H1 (cell line): ENCODE measurements around the gene CUX1. TPM values are rescaled to one million over a fixed set of nuclear protein-coding genes. Genes with fewer than 3 reads are reported as not detected.

Source experiments
- CTCF ChIA-PET: fragments of 300-600 bp; sonication (Branson Sonifier 250); formaldehyde crosslinking; loops from one replicate; lab custom pipeline; 2021; ENCODE audit not compliant: partially characterized antibody; lab: Charles Lee
- POLR2A ChIA-PET: fragments of 300-600 bp; sonication (Branson Sonifier 250); formaldehyde crosslinking; loops from one replicate; lab custom pipeline; 2021; ENCODE audit warnings: inconsistent platforms; ENCODE audit not compliant: partially characterized antibody; lab: Charles Lee
- DNase-seq, 2 experiments: peaks; one replicate each; pipeline versions ENCODE4 v3.0.0 to v3.0.0-alpha.2; 2010 to 2022; ENCODE audit warnings: low spot score in 2 of 2, low read depth in 1 of 2, mixed read lengths in 1 of 2
- FAIRE-seq: peaks from 2 replicates; lab custom pipeline; 2011; peaks lifted over from hg19 to GRCh38; lab: Jason Lieb, UNC
- H2AFZ ChIP-seq: 2 replicates; pipeline ENCODE4 v1.8.1; 2012; ENCODE audit warnings: low read length, inconsistent platforms
- H2AK5ac ChIP-seq: 2 replicates; pipeline ENCODE4 v1.6.1; 2013; ENCODE audit warnings: low read depth, low read length
- H2BK120ac ChIP-seq: replicated peaks from 2 replicates; pipeline ENCODE3; 2013; ENCODE audit warnings: low read depth, low read length, inconsistent platforms
- H2BK12ac ChIP-seq: 2 replicates; pipeline ENCODE4 v1.6.1; 2013; ENCODE audit warnings: low read depth, low read length
- H2BK15ac ChIP-seq: 2 replicates; pipeline ENCODE4 v1.6.1; 2013; ENCODE audit warnings: low read length
- H2BK20ac ChIP-seq: 2 replicates; pipeline ENCODE4 v1.6.1; 2013; ENCODE audit warnings: low read length
- H2BK5ac ChIP-seq: 2 replicates; pipeline ENCODE4 v1.6.1; 2013; ENCODE audit warnings: low read depth, low read length
- H3K14ac ChIP-seq: 2 replicates; pipeline ENCODE4 v1.6.1; 2013; ENCODE audit warnings: inconsistent platforms; ENCODE audit not compliant: insufficient read length
- H3K18ac ChIP-seq: 2 replicates; pipeline ENCODE4 v1.6.1; 2013; ENCODE audit warnings: low read length; ENCODE audit errors: extremely low read depth
- H3K23ac ChIP-seq: 2 replicates; pipeline ENCODE4 v1.6.1; 2013; ENCODE audit warnings: inconsistent platforms; ENCODE audit not compliant: insufficient read length
- H3K23me2 ChIP-seq: 2 replicates; pipeline ENCODE4 v1.6.1; 2013; ENCODE audit warnings: low read depth, low read length
- H3K27ac ChIP-seq: 2 replicates; pipeline ENCODE4 v1.6.1; 2011; ENCODE audit warnings: low read depth, low read length, inconsistent platforms
- H3K27me3 ChIP-seq, 4 experiments: replicated peaks in 1 of 4; 1 replicate in 1 of 4; 2 replicates in 3 of 4; pipeline versions ENCODE4 v1.6.1 to v1.8.1; 2011 to 2013; ENCODE audit warnings: low read length in 3 of 4, mild to moderate bottlenecking in 3 of 4, inconsistent platforms in 2 of 4, mixed read lengths in 2 of 4, moderate library complexity in 1 of 4; ENCODE audit not compliant: control insufficient read depth in 3 of 4, insufficient read depth in 3 of 4; ENCODE audit errors: extremely low read depth in 1 of 4
- H3K36me3 ChIP-seq, 4 experiments: 2 replicates each; pipeline versions ENCODE4 v1.6.1 to v1.8.1; 2011 to 2013; ENCODE audit warnings: mild to moderate bottlenecking in 4 of 4, low read length in 3 of 4, moderate library complexity in 2 of 4, control low read depth in 1 of 4, inconsistent platforms in 1 of 4; ENCODE audit not compliant: insufficient read depth in 4 of 4, control insufficient read depth in 2 of 4
- H3K4ac ChIP-seq: replicated peaks from 2 replicates; pipeline ENCODE3; 2013; ENCODE audit warnings: low read length, low read depth, mixed read lengths, inconsistent platforms; ENCODE audit not compliant: insufficient read length
- H3K4me1 ChIP-seq, 4 experiments: replicated peaks in 1 of 4; 1 replicate in 1 of 4; 2 replicates in 3 of 4; pipeline versions ENCODE4 v1.6.1 to v1.8.1; 2011 to 2013; ENCODE audit warnings: low read length in 3 of 4, inconsistent platforms in 2 of 4, mixed read lengths in 1 of 4; ENCODE audit not compliant: insufficient read depth in 4 of 4, control insufficient read depth in 3 of 4
- H3K4me2 ChIP-seq, 2 experiments: 2 replicates each; pipeline versions ENCODE4 v1.6.1 to v1.8.1; 2011 to 2013; ENCODE audit warnings: low read depth in 2 of 2, low read length in 2 of 2, control low read depth in 1 of 2, inconsistent platforms in 1 of 2, mild to moderate bottlenecking in 1 of 2; ENCODE audit not compliant: insufficient read depth in 1 of 2
- H3K4me3 ChIP-seq, 4 experiments: fragments of 200-600, 300-600 bp in 1 of 4; sonication (generic), shearing (Covaris generic), sonication (Bioruptor Twin) in 1 of 4; 2 replicates each; pipeline versions ENCODE4 v1.5.1 to v1.8.1; 2011 to 2016; ENCODE audit warnings: low read length in 4 of 4, low read depth in 3 of 4, control low read depth in 2 of 4, inconsistent platforms in 2 of 4, mild to moderate bottlenecking in 2 of 4, mixed read lengths in 1 of 4, moderate library complexity in 1 of 4; ENCODE audit not compliant: insufficient read depth in 2 of 4; ENCODE audit errors: extremely low read depth in 1 of 4
- H3K56ac ChIP-seq: replicated peaks from 2 replicates; pipeline ENCODE3; 2013; ENCODE audit warnings: low read depth, mild to moderate bottlenecking, mixed read lengths, low read length, inconsistent platforms; ENCODE audit not compliant: insufficient read length
- H3K79me1 ChIP-seq: 2 replicates; pipeline ENCODE4 v1.6.1; 2013; ENCODE audit warnings: low read depth, low read length, control low read depth
- H3K79me2 ChIP-seq, 2 experiments: 2 replicates each; pipeline versions ENCODE4 v1.6.1 to v1.8.1; 2012 to 2013; ENCODE audit warnings: low read length in 2 of 2, mild to moderate bottlenecking in 2 of 2, inconsistent platforms in 1 of 2; ENCODE audit not compliant: insufficient read depth in 2 of 2, control insufficient read depth in 1 of 2
- H3K9ac ChIP-seq, 4 experiments: replicated peaks in 1 of 4; 1 replicate in 1 of 4; 2 replicates in 3 of 4; pipeline versions ENCODE4 v1.6.1 to v1.8.1; 2011 to 2013; ENCODE audit warnings: low read depth in 3 of 4, low read length in 3 of 4, control low read depth in 2 of 4, mild to moderate bottlenecking in 2 of 4, moderate library complexity in 2 of 4, inconsistent platforms in 1 of 4; ENCODE audit errors: extremely low read depth in 1 of 4
- H3K9me3 ChIP-seq, 2 experiments: 2 replicates each; pipeline versions ENCODE4 v1.6.1 to v1.8.1; 2012 to 2013; ENCODE audit warnings: mild to moderate bottlenecking in 2 of 2, moderate library complexity in 2 of 2, control low read depth in 1 of 2, inconsistent platforms in 1 of 2, low read depth in 1 of 2, low read length in 1 of 2, mixed read lengths in 1 of 2; ENCODE audit not compliant: insufficient read depth in 2 of 2
- H4K20me1 ChIP-seq, 2 experiments: replicated peaks in 1 of 2; 2 replicates each; pipeline versions ENCODE3 to v1.8.1; 2011 to 2013; ENCODE audit warnings: inconsistent platforms in 2 of 2, low read length in 2 of 2, mild to moderate bottlenecking in 1 of 2; ENCODE audit not compliant: insufficient read depth in 2 of 2, control insufficient read depth in 1 of 2
- H4K5ac ChIP-seq: 2 replicates; pipeline ENCODE4 v1.6.1; 2013; ENCODE audit warnings: low read length, low read depth, mixed read lengths, inconsistent platforms; ENCODE audit not compliant: insufficient read length
- H4K8ac ChIP-seq: 2 replicates; pipeline ENCODE4 v1.8.0; 2013; ENCODE audit warnings: mild to moderate bottlenecking, moderate library complexity, low read length, inconsistent platforms; ENCODE audit not compliant: insufficient read depth; ENCODE audit errors: extremely low read depth
- H4K91ac ChIP-seq: replicated peaks from 2 replicates; pipeline ENCODE3; 2013; ENCODE audit warnings: low read length, mixed read lengths, inconsistent platforms; ENCODE audit not compliant: insufficient read length
- WGBS, 2 experiments: shearing (Covaris generic) in 1 of 2; methylation state at CpG; one replicate each; pipeline versions ENCODE4 v1.1.6 to v1.1.7; 2013 to 2015; ENCODE audit warnings: low lambda C conversion rate in 2 of 2, mixed read lengths in 2 of 2, inconsistent platforms in 1 of 2, low coverage in 1 of 2, missing lambda C conversion rate in 1 of 2; ENCODE audit not compliant: insufficient replicate concordance in 2 of 2, insufficient coverage in 1 of 2, insufficient read length in 1 of 2; ENCODE audit errors: extremely low coverage in 1 of 2, missing lambda C conversion rate in 1 of 2; 5-methylcytosine and 5-hydroxymethylcytosine counted together
- polyA plus RNA-seq, 7 experiments: library from polyadenylated mRNA; depleted of rRNA in 3 of 7; stranded (reverse) in 5 of 7; unstranded in 2 of 7; fragments of >200 nt in 5 of 7; fragments of 200-250 nt in 2 of 7; gene quantifications; 1 replicate in 5 of 7; 2 replicates in 1 of 7; 4 replicates in 1 of 7; pipeline versions ENCODE4 v1.2.1 to v1.2.3, GENCODE V29; 2011 to 2013; ENCODE audit warnings: missing spikeins in 2 of 7, mixed read lengths in 2 of 7
- total RNA-seq: library from RNA; stranded (reverse); fragmentation: NEBNext Ultra II Directional; extraction: Animal tissue kit (Norgen Biotek cat#: 25700); gene quantifications from 2 replicates; pipeline ENCODE4 v1.2.1, GENCODE V29; 2021

Gene CUX1
- total and polyA plus RNA-seq, 2 of the 8 experiments (the other 6 are each of a cell fraction or from before 2014, with no cell fraction given), result 21.6 to 65.9 TPM

DNA sequence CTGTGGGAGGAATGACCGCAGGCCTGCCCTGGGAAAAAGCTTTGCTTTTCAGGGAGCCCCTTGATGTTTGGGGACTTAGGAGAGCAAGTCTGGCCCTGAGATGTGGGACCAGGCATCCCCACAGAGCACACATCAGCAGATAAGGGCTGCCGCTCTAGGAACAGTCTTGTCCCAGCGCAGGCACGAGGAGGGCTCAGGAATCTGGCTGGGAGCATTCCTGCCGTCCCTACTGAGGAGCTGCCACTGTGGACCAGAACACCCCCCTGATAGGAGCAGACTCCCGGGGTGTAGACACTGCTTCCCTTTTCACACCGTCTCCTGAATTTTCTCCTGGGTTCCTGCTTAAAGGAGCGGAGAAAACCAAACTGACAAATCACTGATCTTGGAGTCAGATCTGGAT lies 232.3 kb downstream of the CUX1 start:
- H2BK120ac ChIP-seq, result no peak overlapping the region
- H3K36me3 ChIP-seq, result no peaks in the 10 kb centered on the region
- H4K8ac ChIP-seq, result no peak overlapping the region
- H4K20me1 ChIP-seq, result peaks cover 5 to 14% of the 10 kb centered on the region in 2 experiments
- H4K91ac ChIP-seq, result no peak overlapping the region
- no peaks in the 10 kb centered on the region; a peak in 1 of 4 replicates for H3K79me2 ChIP-seq
- no peak overlapping the region for H4K5ac ChIP-seq
- peaks cover 4 to 8% of the 10 kb centered on the region in 2 experiments; a peak in 2 of 4 replicates for H3K9me3 ChIP-seq
- no peak overlapping the region for H2AK5ac ChIP-seq
- H2BK5ac ChIP-seq, result no peak overlapping the region
- no peak overlapping the region for H3K23ac ChIP-seq
- ChIA-PET CTCF (interaction anchor here (1.4 kb wide), 1 partner anchor 22 kb away, joined by 3 read pairs; no protein-coding TSS in a partner anchor), POLR2A (no interaction called here)
- no peak overlapping the region for H2BK20ac ChIP-seq
- H3K56ac ChIP-seq, result no peak overlapping the region
- no peak overlapping the region for H3K27ac ChIP-seq
- H3K4me3 ChIP-seq, result no peak overlapping the region
- no peaks in the 10 kb centered on the region for H3K27me3 ChIP-seq
- H3K79me1 ChIP-seq, result peaks cover 4% of the 10 kb centered on the region; the same call in 1 of the 2 replicates
- FAIRE-seq, result no peak
- H2BK15ac ChIP-seq, result no peak overlapping the region
- H2BK12ac ChIP-seq, result no peak overlapping the region
- no peak overlapping the region for H3K18ac ChIP-seq
- H3K4me2 ChIP-seq, result no peak overlapping the region
- 87% methylated on average over 8 of the region's 8 CpGs; no CpG with 5 or more reads in 1 of the 2 experiments for WGBS, 2 experiments
- H2AFZ ChIP-seq, result no peak overlapping the region
- no peak overlapping the region for H3K9ac ChIP-seq
- no peak for DNase-seq
- H3K23me2 ChIP-seq, result peaks cover 5% of the 10 kb centered on the region; the same call in 1 of the 2 replicates
- no peak overlapping the region for H3K4ac ChIP-seq
- no peak overlapping the region for H3K14ac ChIP-seq
- H3K4me1 ChIP-seq, result no peaks in the 10 kb centered on the region; a peak in 1 of 7 replicates
